NCI-H1092 treated with DMSO at 0.1 percent for 48 hours (cell line): ENCODE results near the gene GJA4.
"Not testable (repeated sequence)": the region's sequence is repeated elsewhere in the genome, so short reads cannot be mapped to it uniquely, and the experiment has no call there.

ENCODE experiments used
- DNase-seq: peaks from one replicate; lab custom pipeline; 2025; lab: John Stamatoyannopoulos, UW

The GJA4 gene

DNA sequence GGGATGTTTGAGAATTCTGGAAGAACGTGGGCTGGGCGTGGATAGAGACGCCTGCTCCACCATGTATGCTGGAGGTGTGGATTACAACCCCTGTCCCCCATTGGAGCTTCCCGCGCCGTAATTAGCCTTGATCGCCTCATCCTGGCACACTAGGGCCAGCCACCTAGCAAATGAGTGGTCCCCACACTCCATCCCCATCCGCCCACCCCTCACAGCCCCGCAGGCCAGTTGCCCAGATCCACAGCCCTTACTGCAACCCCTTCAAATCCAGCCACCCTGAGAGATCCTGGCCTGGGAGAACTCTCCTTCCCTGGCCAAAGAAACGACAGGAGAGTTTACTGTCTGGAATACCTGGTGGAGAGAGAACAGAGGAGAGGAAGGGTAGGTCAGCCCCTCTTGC, 375 bp upstream of the GJA4 start:
- no peak for DNase-seq

- no peak for DNase-seq
These were observed 1.4 kb downstream of the GJA4 start for GRCh38 chr1:34794001-34794789.

- no peak for DNase-seq
These were observed 2.0 kb downstream of the GJA4 start for GRCh38 chr1:34794790-34795180.

GRCh38 chr1:34795916-34796315, 3.1 kb downstream of the GJA4 start:
- no peak for DNase-seq

DNA sequence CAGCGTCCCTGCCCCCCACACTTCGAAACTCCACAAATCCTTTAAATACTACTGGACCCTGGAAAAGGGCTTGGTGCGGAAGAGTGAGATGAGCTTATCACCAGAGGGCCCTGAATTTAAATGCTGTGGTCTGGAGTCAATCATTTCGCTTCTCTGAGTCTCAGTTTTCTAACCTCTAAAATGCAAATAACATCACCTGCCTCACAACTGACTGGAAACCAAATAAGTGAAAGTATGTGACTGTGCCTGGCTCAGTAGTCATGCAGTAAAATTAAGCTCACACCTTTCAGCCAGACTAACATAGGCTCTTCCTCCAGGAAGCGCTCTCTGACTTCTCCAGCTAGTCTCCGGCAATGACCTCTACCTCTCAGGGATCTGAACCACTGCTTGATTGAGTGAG, 4.2 kb downstream of the GJA4 start:
- DNase-seq: no peak

- no peak for DNase-seq
These were observed 7.4 kb downstream of the GJA4 start for GRCh38 chr1:34800214-34800613.

DNA sequence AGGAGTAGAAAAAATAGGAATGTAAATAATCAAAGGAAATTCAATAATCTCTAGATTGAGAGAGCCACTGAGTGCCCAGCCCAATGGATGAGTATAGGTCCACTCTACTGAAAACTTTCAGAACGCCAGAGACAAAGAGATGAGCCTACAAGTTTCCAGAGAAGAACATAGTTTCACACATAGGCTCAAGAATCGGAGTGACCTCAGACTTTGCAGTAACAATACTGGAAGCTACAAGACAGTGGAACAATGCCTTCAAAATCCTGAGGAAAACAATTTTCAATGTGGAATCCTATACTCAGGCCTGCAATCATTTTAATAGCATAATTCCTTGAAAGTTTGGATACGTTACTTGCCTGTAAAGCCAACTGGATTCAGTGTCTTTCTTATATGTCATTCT, 11.0 kb downstream of the GJA4 start:
- no peak for DNase-seq

DNA sequence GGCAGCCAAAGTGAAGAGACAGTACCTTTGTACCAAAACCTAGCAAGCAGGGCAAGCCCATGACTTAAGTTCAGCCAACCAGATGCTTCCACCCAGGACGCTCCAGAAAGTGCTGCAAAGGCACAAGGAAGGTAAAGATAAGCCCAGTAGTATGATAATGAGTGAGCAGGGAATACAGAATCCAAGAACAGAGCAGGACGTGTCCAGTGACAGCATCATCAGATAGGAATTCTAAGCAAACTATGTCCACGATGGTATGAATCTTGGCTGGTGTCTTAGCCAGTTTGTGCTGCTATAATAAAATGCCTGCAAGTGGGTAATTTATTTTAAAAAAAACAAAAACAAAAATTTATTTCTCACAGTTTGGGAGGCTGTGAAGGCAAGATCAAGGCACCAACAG, 13.6 kb downstream of the GJA4 start:
- no peak for DNase-seq

- DNase-seq: no peak
These were observed 15.4 kb downstream of the GJA4 start for GRCh38 chr1:34808051-34808810.

- not testable (repeated sequence) for DNase-seq
These were observed 18.0 kb downstream of the GJA4 start for GRCh38 chr1:34810781-34811180.

DNA sequence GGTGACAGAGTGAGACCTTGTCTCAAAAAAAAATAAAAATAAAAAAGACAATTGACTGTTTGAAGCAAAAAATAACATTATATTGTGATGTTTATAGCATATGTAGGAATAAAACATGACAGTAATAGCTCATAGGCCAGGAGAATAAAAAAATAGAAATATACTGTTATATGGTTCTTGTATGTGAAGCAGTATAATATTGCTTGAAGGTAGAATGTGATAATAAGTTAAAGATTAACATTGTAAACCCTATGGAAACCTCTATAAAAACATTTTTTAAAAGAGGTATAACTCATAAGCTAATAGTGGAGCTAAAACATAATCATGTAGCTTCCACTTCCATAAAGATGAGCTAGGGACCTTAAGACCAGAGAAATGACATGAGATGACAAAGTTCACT, 23.5 kb downstream of the GJA4 start:
- no peak for DNase-seq

- no peak for DNase-seq
These were observed 24.0 kb downstream of the GJA4 start for GRCh38 chr1:34816778-34817177.

- not testable (repeated sequence) for DNase-seq
These were observed 26.1 kb downstream of the GJA4 start for GRCh38 chr1:34818862-34819261.

GRCh38 chr1:34822202-34822601, 29.4 kb downstream of the GJA4 start:
- no peak for DNase-seq

DNA sequence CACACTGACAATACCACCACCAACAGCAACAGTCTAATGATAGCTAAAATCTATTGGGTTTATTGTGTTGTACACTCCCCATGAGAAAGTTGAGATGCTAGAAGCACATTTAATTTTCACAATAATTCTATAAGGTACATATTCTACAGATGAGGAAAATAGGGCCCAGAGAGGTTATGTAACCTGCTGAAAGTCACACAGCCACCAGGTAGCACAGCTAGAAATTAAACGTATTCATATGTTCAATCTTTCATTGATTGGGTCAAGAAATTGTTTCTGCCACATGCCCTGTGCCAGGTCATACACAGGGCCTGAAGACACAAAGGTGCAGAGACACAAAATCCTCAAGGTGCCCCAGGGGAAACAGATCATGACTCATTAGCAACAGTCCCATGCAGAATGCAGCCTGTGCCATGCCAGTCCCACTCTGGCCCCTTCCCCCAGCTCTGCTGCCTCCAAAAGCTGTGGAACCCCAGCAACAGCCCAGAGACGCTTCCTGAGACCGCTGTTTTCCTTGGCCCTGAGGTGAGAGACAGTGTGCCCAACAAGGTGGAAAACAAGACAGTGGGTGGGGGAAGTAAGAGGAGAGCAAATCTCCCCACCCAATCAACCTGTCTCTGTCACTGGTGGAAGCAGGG, 32.1 kb downstream of the GJA4 start:
- DNase-seq: no peak

DNA sequence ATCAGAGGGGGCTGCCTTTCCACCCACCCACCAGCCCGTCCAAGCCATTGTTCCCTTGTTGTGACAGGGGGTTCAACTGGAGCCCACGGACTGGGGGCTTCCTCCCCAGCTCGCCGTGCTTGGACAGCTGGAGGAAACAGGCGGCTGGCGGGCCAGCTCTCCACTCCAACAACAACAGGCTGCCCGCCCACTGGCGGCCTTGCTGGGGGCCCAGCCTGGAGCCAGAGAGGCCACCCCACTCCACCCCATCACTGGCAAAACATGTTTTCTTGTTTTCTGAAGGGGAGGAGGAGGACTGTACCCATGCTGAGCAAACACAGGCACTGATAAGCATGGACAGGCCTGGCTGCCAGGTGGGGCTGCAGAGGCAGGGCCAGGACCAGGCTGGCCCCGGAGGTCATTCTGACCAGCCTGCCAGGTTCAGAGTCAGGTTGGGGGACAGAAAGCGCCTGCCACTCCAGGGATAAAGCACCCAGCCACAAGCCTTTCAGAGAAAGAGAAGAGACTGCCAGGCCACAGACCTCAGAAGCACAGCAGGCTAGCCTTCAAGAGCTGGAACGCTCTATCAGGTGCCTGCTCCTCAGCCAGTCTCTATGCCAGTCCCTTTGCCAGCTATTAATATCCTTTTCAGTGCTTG, 32.8 kb downstream of the GJA4 start:
- DNase-seq: peak; percentile 57

GRCh38 chr1:34827341-34827941, 34.6 kb downstream of the GJA4 start:
- DNase-seq: no peak

DNA sequence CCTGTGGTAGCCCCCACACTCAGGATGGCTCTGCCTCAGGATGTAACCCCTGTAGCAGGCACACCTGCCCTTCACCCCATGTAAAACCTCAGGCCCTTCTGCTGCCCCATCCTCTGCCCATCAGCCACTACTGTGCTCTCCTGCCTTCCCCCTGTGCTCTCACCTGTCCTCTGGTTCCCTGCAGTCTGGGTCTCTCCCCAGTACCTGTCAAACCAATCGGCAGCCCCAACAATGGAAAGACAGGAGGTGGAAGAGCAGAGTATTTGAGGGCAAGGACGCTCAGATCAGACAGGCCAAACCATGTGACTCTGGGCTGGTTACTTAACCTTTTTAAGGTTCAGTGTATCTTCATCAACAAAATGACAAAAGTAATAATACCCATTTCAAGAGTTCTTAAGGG, 35.8 kb downstream of the GJA4 start:
- no peak for DNase-seq

DNA sequence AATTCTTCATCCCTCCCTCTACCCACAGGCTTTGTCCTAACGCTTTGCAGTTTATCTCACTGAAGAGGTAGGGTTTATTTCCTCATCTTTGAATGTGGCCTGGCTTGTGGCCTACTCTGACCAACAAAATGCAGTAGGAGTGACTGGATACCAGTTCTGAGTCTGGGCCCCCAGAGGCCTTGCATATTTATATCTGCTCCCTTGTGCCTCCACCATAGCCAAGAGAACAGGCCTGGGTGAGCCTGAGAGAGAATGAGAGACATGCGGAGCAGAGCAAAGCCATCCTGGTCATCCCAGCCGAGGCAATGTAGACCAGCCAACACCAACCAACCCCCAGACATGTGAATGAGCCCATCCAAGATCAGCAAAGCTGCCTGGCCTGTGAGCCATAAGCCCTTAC, 36.5 kb downstream of the GJA4 start:
- no peak for DNase-seq

GRCh38 chr1:34831721-34832246, 39.0 kb downstream of the GJA4 start:
- DNase-seq: no peak

GRCh38 chr1:34833711-34834110, 40.9 kb downstream of the GJA4 start:
- DNase-seq: no peak
